HG02678 (cell line): ENCODE data around the gene MBLAC2.
A peak's percentile ranks its signal among the peaks of the same experiment; 100 is the strongest.

Experiments
- ATAC-seq: cut with Tn5 transposase; IDR thresholded peaks from one replicate; pipeline ENCODE4 v1.9.1; 2021; ENCODE audit warnings: mild to moderate bottlenecking, moderate library complexity; ENCODE audit not compliant: unreplicated experiment

MBLAC2 gene

DNA sequence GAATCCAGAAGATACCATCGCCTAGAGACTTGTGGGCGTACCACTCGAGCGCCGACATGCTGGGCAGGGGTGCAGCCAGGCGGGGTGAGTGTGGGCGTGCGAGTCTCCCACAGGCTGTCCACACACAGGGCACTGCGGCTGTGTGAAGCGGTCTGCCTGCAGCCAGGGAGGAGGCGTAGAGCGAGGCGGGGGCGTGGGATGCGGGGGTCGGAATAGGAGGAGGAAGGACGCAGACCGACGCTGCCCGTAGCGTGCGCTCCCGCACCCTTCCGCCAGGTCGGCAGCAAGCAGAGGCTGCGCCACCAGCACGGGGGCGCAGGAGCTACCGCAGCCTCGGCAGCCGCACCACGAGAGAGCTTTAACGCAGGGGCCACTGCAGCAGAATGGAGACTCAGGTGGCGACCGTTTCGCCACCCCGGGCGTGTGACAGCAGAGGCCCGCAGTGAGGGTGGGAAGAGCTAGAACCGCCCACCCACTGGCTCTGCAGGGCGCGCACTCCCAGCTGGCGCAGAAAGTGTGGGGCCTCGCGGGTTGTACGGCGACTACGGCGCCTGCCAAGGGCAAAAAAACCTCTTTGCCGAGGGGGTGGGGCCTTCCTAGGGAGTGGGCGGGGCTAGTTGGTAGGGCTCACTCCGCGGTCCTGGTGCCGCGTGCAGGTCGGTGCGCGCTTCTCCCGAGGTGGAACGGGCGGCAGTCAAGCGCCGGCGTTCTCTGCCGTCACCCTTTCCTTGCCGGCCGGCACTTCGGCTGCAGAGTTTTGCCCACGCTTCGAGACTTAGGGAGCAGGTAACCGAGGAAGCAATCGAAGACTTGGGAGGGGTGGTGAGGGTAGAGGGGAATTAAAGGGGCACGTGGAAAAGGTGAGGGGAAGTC is at the start of gene MBLAC2, which contains the start of gene POLR3G:
MBLAC2 (minus strand) TSS at position 537 of the 873 bp plus-strand sequence; CDS start at position 58, 479 bp downstream.
POLR3G (plus strand) TSS at position 630 of the 873 bp plus-strand sequence. CDS start 10,704 bp downstream, outside the sequence.
- peak; percentile 85 for ATAC-seq

DNA sequence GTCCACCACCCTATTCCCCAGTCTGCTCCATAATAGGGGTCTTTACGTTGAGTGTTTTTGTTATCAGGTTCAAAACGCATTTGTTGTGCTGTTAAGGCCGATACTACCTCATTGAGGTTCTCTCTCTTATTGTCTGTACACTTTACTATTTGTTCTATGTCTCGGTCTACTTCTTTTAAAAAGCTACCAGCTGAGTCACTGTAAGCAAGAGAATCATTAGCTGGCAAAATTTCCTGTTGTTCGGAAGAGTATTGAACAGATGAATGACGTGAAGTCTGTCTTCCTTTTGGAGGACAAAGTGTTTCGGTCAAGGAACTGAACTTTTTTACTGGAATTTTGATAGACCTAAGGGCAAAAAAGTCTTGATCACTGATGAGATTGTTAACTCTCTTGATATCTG is 44.5 kb upstream of the MBLAC2 start:
- no peak for ATAC-seq

DNA sequence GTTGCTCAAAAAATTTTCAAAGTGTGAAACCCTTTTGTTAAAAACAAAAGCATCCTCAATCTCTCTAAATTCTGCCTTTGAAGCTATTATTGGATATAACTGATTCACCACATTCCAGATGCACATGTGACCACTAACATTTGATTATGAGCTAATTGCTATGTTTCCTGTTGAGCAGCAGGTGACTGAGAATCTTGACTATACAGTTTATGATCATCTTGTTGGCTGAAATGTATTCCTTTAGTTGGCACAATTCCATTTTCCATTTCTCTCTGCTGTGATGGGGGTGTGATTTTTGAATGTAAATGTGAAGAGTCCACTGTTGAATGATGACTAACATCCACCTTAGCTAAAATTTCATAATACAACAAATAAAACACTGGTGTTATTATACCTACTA is 44.1 kb upstream of the MBLAC2 start:
- no peak for ATAC-seq

DNA sequence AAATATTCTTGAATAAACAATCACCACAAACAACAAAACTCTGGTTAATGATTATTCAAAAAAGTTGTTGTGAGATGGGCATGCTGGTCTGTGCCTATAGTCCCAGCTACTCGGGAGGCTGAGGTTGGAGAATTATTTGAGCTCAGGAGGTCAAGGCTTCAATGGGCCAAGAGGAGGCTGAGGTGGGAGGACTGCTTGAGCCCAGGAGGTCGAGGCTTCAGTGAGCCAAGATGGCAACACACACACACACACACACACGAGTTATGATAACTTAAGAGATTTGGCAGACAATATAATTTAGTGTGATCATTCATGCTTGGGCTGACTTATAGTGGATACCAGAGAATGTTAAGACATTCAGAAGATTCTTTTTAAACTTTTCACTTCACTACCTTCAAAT is 39.9 kb upstream of the MBLAC2 start:
- no peak for ATAC-seq

DNA sequence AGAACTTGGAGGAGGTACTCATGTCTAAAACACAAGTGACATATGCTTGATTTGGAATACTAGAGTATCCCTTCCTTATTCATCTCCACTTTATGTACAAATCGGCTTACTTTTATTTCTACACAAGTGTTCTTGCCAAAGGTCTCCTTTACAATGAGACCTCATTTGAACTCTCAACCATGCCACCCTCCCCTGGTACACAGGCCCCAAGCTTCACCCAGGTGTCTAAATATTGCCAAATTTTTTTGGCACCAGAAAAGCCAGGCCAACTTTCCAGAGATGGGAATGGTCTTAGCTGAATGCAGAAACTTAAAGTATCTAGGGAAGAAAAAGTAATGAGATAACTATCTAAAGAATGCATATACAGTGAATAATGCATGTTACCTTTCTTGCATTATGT is 35.9 kb upstream of the MBLAC2 start:
- no peak for ATAC-seq

DNA sequence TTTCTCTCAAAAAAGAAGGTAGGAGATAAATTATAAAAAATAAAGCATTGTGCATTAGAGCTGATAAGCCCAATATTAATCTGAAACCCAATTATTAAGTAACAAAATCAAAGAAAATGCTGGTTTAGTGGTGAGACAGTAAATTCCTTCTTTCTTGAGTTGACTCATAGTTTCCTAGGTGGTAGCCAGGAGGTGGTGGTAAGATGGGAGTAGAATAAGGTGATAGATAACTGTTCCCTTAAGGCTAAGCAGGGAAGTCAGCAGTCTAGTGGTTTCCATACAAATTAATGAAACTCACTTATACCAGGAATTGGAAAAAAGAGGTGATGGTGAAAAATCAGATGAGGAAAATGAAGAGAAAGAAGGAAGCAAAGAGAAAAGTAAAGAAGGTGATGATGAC is 31.6 kb upstream of the MBLAC2 start:
- no peak for ATAC-seq

DNA sequence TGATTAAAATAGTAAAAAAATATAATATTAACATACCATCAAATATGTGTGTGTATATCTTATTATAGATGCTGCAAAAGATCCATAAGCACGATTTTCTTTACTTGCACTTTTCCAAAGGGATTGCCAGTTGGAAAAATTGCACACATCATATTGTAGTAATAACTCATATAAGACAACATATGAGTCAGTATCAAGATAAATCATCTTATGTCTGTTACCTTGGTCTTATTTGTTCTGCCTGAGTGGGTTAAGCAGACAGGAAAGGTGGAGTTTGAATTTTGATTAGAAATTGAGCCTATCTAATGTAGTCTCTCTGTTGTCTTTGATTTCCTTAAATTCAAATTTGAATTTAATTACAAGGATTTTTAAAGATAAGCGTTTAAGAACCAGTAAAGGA is 30.2 kb upstream of the MBLAC2 start:
- no peak for ATAC-seq

DNA sequence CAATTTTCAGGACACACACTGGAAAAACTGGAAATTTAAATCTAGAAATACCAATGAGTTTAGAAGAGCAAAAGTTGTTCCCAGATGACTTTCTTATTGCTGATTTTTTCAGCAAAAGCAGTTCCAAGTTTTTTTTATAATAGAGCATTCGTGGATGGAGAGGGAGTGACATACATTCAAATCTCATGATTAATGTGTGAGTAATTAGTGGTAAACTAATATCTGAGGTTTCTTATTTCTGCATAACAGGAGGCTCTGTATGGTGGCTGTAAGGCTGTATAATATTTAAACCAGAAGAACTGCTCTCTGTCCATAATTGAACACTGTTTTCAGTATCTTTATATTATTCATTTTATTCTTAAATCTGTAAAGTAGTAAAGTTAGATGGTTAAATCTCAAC is 29.0 kb upstream of the MBLAC2 start:
- no peak for ATAC-seq

DNA sequence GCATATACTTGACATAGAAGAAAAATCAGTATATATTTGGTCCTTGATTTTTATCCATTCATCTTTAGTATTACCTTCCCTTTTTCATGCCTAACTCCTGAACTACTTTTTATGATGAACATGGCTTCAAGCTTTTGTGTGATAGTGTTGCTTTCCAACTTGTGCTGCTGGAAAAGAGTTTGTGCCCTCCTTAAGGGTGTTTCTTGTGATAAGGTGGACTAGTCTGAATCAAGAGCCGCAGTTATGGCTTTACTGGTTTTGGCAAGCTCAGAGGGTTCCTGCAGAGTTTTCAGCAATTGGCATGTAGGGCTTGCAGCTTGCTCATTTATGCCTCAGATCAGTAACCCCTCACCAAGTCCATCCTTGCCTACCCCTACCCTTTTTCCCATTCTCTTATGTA is 20.6 kb upstream of the MBLAC2 start:
- ATAC-seq, result no peak

DNA sequence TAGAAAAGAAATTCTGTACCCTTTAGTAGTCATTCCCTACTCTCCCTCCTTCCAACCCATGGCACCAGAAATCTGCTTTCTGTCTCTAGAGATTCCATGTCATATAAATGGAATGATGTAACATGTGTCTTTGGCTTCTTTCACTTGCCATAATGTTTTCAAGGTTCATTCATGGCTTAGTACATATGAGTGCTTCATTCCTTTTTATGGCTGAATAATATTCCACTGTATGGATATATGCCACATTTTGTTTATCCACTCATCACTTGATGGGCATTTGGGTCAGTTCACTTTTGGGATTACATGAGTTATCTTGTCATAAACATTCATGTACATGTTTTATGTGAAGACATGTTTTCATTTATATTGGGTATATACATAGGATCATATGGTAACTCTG is 19.5 kb upstream of the MBLAC2 start:
- no peak for ATAC-seq

DNA sequence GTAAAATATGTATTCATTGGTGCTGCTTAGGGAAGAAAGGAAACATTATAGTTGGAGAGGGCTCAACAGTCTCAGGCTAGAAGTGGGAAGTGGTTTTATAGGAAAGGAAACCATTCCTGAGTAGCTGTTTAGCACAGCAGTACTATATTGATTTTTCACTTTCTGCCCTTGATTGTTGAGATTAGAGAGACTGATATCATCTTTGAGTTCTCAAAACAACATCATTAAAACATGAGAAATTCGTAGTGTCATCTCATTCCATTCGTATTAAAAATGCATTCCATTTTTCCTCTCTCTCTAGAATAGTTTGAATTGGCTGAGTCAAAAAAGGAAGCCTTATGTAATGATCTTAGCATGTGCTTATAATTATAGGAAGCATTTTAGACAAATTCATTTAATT is 14.2 kb upstream of the MBLAC2 start:
- ATAC-seq, result no peak

DNA sequence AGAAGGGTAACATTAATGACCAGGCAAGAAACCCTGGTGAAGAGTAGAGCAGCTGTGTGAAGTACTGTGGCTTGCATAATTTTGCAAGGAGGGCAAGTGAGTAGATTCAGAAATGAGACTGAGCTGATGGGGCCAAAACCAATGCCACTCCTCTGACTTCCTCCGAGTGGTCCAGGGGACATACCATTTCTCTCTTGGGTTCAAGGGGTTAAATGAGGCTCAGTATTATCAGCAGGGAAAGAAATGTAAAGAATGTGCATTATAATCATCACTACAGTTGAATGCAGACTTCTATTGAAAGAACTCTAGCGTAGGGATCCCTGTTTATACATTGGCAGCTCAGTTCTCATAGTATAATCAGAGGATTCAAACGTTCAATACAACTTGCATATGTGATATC is 10.0 kb upstream of the MBLAC2 start:
- ATAC-seq, result no peak

DNA sequence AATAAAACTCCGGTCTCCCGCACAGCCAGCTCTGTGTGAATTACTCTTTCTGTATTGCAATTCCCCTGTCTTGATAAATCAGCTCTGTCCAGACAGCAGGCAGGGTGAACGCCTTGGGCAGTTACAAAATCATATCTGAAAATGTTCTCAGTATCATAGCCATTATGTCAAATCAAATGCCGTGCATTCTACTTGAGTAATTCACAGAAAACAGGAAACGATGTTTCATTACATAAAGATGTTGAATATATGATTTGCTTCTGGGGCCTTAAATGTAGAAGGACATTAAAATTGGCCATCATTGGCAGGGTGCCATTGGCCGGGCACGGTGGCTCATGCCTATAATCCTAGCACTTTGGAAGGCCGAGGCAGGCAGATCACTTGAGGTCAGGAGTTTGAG is 8.6 kb upstream of the MBLAC2 start:
- no peak for ATAC-seq

DNA sequence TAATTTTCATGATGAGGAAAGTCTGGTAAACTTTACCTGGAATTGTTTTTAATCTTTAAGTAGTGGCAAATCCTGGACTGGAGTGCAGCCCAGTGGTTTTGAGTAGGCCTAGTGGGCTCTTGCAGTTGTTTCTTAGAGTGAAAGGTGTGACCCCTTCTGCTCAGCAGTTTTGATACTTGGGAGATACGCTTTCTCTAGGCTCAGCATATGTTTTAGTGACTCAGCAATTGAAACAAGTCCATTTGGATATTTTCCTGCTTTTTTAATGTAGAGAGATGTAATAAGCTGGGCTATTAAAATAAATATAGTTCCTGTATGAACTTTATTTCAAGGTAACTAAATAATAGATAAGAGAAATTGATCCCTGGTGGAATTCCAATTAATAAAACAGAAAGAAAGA is 6.1 kb upstream of the MBLAC2 start:
- ATAC-seq, result no peak

DNA sequence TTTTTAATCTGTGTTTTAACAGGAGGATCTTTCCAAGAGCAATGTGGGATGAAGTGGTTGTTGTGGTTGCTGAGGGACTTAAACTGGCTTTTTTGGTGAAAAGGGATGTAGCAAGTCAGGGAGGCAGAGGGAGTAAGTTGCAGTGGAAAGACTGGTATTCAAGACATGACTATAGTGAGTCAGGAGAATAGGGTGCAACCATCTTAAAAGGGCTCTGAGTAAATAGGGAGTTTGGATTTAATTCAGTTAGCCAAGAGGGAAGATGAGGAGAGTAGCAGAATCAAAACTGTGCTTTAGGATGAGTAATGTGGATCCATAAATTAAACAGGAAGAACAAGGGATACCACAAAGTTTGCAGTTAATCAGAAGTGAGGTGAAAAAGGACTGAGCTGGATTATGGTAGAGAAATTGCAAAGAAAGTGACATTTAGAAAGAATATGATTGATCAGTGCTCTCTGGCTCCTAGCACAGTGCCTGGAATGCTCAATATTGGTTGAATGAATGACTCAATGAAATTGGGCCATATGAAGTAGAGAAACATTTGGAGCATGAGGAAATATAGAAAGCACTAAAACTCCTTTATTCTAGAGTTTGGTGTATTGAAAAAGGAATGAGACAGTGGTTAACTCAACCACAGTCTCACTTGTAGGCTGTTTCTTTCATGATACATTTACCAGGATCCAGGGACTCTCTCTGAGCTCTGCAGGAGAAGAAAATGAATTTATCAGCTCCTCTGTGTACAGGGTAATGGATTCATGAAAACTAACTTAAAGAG is 5.2 kb upstream of the MBLAC2 start:
- ATAC-seq, result no peak

DNA sequence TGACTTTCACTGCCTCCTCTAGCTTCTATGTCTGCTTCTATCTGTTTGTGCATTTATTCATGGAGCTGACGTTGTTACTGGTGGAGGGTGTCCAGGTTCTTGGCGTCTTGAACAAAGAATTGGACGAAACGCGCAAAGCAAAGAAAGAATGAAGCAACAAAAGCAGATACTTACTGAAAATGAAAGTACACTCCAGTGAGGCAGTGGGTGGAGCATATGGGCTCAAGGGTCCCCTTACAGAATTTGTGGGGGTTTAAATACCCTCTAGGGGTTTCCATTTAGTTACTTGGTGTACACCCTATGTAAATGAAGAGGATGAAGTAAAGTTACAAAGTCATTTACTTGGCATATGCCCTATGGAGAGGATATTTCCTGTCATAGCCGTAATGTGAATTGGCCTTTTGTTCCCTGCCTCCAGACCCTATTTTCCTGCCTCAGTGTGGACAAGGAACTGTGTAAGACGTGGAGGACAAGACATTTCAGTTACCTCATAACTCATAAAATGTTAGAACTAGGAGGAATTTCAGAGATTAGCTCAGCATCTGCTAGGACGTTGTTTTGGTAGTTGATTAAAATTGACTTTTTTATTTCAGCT is 3.1 kb upstream of the MBLAC2 start:
- ATAC-seq, result no peak

DNA sequence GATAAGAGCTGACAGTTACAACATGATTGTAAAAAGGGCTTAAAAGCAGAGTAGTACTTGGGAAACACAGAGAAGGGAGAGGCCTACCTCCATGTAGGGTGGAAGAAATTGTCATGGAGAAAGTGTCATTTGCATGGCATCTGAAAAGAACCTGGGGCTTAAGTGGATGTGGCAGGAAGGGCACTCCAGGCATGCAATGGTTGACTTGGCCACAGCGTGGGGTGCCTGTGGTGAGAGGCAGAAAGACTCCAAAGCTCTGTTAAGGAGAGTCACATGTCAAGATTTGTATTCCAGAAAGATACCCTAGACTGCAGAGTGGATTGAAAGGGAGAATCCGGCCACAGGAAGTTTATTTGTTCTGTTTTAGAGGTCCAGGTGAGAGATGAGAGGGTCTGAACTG is 2.5 kb upstream of the MBLAC2 start:
- ATAC-seq, result no peak

DNA sequence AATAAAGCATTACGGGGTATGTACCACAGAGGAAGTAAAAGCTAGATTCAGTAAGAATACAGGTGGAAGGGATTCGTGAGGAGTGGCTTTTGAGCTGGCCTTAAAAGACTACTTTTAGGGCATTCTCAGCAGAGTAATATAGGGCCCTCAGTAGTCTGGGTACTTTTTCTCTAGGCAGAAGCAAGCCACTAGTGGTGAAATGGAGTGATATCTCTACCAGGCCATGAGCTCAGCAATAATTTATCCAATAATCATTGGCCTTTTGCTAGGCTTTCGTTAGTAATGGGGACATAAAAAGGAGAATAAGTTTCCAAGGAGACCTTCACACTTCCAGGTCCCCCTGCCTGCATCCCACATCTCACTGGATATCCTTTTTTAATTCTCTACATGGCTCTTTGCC is 1.8 kb upstream of the MBLAC2 start:
- ATAC-seq, result no peak

DNA sequence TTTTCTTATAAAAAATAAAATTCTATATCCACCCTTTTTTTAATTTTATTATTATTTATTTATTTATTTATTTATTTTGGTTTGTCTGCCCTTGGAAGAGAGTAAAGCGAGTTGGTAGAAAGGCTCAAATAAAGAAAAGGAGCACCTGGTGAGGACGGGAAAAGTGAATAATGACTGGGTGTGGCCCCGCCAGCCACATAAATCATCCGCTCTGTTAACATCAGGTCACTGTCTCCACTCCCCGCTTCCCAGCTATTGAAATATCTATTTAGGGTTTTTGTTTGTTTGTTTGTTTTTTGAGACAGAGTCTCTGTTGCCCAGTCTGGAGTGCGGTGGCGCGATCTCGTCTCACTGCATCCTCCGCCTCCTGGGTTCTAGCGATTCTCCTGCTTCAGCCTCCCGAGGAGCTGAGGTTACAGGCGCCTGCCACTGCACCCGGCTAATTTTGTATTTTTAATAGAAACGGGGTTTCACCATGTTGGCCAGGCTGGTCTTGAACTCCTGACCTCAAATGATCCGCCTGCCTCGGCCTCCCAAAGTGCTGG is 937 bp upstream of the MBLAC2 start:
- no peak for ATAC-seq

DNA sequence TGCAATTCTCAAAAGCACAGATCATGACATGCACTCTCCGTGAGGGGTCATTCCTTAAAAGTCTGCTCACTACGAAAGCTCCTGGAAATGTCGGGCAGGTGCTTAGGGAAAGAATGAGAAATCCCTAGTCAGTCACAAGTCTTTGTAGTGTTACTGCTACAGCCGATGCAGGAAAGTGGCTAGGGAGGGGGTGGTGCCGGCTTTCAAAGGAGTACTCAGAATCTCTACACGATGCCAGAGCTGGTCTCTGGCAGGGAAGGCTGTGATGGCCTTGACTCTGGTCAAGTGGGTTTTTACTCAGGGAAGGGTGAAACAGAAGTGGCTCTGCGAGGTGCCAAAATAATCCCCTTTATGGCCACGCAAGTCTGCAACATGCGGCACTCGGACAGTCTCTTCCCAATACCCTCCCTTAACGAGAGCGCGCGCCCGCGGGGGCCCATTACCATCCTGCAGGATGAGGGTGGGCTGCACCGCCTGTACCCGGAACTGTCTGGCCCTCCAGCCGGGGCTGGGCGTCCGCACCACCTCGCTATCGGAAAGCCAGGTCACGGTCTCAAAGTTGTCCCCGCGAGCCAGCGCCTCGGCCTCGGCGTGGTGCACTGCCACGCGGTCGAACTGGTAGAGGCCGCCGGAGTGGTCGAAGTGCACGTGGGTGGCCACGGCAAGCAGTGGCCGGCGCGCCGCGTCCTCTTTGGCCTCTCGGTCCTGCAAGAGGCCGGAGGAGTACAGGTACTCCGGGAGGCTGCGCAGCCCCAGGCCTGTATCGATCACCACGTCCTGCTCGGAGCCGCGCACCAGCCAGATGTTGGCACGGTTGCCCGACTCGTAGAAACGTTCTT is 956 bp downstream of the MBLAC2 start:
- peak; percentile 5 for ATAC-seq
